Fibroblast of villous mesenchyme (primary cell): ENCODE results near the gene PDE6G. TPM values are rescaled to one million over a fixed set of nuclear protein-coding genes. Genes with fewer than 3 reads are reported as not detected.

Experiments used
- DNase-seq: peaks from one replicate; pipeline ENCODE4 v3.0.0-alpha.2; 2010; ENCODE audit warnings: low read depth
- H3K4me3 ChIP-seq: 2 replicates; pipeline ENCODE4 v1.5.1; 2011; ENCODE audit warnings: low read depth, mild to moderate bottlenecking, low read length
- total RNA-seq: library from RNA; depleted of rRNA; stranded (reverse); fragments of >200 nt; gene quantifications from 2 replicates; pipeline ENCODE4 v1.2.3, GENCODE V29; 2012
- TF ChIP-seq, protein P1 (sequence below): IDR thresholded peaks from 2 replicates; pipeline ENCODE4 v1.5.1; 2012; ENCODE audit warnings: low read depth, mild to moderate bottlenecking, low read length; ENCODE audit not compliant: insufficient read depth

The PDE6G gene
- total RNA-seq, 1 donor, result not detected

DNA sequence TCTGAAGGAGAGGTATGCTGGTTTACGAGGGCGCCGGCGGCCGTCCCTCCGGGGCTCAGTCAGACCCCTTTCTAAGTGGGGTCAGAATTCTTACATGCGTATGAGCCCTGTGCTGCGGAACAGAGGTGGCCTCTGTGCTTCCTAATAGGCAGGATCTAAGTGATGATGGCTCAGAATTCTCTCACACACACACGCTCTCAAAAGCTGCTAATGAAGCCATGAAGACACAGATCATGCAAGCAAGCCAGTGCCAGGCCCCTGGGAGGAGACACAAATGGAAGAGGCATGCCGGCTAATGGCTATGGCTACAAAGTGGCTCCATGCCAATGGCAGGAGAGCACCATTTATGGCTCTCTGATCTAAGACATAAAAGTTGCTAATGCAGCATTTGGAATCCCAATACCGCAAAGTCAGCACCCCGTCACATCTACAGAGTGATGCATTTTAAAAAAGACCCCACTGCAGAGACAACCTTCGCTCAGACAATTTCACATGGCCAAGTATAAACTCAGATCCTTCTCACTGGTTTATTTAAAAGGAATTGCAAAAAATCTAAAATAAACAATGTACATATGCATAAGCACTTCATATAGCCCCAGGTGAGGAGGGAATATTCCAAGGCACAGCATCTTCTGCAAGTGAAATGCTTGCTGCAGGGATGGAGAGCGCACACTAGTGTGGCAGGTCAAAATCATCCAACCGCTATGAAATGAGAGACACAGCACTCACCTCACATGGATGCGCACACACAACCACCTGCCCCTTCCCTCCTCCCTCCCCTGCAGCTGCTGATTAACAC is 44.0 kb downstream of the PDE6G start:
- DNase-seq, result no peak
- H3K4me3 ChIP-seq, result no peak overlapping the region
- TF ChIP-seq, protein P1, sequence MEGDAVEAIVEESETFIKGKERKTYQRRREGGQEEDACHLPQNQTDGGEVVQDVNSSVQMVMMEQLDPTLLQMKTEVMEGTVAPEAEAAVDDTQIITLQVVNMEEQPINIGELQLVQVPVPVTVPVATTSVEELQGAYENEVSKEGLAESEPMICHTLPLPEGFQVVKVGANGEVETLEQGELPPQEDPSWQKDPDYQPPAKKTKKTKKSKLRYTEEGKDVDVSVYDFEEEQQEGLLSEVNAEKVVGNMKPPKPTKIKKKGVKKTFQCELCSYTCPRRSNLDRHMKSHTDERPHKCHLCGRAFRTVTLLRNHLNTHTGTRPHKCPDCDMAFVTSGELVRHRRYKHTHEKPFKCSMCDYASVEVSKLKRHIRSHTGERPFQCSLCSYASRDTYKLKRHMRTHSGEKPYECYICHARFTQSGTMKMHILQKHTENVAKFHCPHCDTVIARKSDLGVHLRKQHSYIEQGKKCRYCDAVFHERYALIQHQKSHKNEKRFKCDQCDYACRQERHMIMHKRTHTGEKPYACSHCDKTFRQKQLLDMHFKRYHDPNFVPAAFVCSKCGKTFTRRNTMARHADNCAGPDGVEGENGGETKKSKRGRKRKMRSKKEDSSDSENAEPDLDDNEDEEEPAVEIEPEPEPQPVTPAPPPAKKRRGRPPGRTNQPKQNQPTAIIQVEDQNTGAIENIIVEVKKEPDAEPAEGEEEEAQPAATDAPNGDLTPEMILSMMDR, result no peak

DNA sequence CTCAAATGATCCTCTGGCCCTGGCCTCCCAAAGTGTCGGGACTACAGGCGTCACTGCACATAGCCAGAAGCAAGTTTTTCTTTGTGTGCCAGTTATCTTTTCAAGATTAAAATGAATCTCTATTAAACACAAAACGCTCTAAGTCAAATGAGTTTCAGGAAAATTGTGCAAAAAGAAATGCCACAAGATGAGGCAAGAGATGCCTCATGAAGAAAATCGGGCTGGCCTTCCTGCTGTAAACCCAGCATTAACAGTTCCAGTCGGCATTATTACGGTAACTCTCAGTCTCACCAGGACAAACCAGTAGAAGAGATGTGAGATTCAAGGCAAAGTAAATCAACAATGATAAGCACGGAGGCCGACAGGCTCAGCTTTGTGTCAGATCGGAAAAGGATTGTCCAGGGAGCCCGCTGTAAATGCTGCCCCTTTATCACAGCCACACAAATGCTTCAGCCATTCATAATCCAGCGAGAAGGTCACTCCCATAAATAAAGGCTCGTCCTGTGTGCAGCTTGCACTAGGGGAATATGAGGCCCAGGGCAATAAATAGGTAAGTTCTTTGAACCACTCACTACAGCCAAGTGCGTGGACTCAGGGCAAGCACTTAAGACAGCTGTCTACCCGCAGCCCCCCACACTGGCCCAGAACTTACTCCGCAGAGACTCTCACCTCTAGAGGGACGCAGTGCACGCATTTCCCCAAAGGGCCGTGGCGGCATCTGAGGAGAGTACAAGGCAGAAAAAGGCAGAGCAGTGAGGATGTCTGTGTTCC is 46.6 kb downstream of the PDE6G start:
- no peak overlapping the region for H3K4me3 ChIP-seq
- DNase-seq, result peak; percentile 67
- TF ChIP-seq, protein P1, result no peak

DNA sequence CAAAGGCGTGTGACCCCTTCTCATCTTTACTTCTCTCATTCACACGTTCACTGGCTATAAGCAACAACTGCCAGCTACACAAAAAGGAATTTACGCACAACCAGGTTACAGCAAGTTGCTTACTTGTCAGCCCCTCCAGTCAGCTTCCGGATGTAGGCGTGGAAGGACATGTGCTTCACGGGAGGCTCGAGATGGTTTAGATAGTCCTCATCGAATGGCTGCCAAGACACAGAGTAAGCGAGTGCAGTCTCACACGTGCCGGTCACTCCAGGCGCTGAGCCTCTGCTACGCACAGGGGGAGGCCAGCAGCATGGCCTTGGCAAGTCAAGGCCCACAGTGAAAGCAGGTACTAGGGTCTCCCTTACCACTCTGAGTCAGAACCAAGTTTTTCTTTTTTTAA is 47.7 kb downstream of the PDE6G start:
- DNase-seq, result no peak
- no peak overlapping the region for H3K4me3 ChIP-seq
- TF ChIP-seq, protein P1, result no peak

DNA sequence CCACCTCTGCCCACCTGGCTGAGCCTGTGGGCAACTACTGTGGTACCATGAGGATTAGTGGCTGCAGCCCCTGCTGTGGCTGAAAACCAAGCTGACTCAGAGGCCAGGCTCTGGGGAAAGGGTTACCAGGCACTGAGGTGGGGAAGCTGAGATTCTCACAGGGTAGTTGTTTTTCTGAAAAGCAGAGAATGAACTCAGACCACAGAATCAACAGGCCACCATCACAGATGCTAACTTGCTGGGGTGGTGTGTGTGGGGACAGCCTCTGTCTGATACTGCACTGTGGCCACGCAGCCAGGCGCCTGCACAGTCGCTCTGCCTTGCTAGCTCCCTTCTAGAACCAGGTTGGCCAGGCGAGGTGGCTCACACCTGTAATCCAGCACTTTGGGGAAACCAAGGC is 48.3 kb downstream of the PDE6G start:
- no peak for DNase-seq
- no peak overlapping the region for H3K4me3 ChIP-seq
- TF ChIP-seq, protein P1, result no peak

- TF ChIP-seq, protein P1, result no peak
- H3K4me3 ChIP-seq, result no peak overlapping the region
- DNase-seq, result no peak
Measured at GRCh38 chr17:81607431-81607830, 48.9 kb downstream of the PDE6G start.

GRCh38 chr17:81603846-81604610 is 52.3 kb downstream of the PDE6G start:
- TF ChIP-seq, protein P1, result no peak
- DNase-seq, result no peak
- H3K4me3 ChIP-seq, result no peak overlapping the region
